ENCODE results near the gene CYB5R3.

- TF ChIP-seq CTCF (conservative IDR thresholded peaks at IDR 0.05 in 1 of 2, IDR thresholded peaks at IDR 0.05 in 1 of 2; ENCODE audit: extremely low read depth in 1 of 2, insufficient read depth in 1 of 2, low read depth in 1 of 2, low read length in 2 of 2): no peak
- no peak for TF ChIP-seq EZH2 (IDR thresholded peaks at IDR 0.05; ENCODE audit: borderline replicate concordance, low read length)
Observed at GRCh38 chr22:42676059-42676607, 26.9 kb upstream of the CYB5R3 start.
